Natural killer cell (primary cell): Measurements from ENCODE around the gene CHST11. TPM values are rescaled to one million over a fixed set of nuclear protein-coding genes. Genes with fewer than 3 reads are reported as not detected.

Experiments
- ATAC-seq, 3 donors: fragments of 150-1000 bp in 2 of 3; fragments of 200-7000 bp in 1 of 3; cut with Tn5 transposase; 1 replicate in 1 of 3; 2 replicates in 2 of 3; pipeline ENCODE4 v1.10.0; 2021; ENCODE audit warnings: mild to moderate bottlenecking in 2 of 3, moderate library complexity in 2 of 3
- DNase-seq, 2 donors: peaks; one replicate each; pipeline versions ENCODE4 v3.0.0 to v3.0.0-alpha.2; 2013 to 2021; ENCODE audit warnings: mixed read lengths in 1 of 2
- H3K27ac ChIP-seq: one replicate; pipeline ENCODE4 v1.5.1; 2013; ENCODE audit warnings: mild to moderate bottlenecking, low read length
- H3K27me3 ChIP-seq: one replicate; pipeline ENCODE4 v1.6.1; 2013; ENCODE audit warnings: low read length; ENCODE audit not compliant: control insufficient read depth, insufficient read depth
- H3K36me3 ChIP-seq: one replicate; pipeline ENCODE4 v1.6.1; 2013; ENCODE audit warnings: low read length; ENCODE audit not compliant: control insufficient read depth, insufficient read depth
- H3K4me1 ChIP-seq: one replicate; pipeline ENCODE4 v1.6.1; 2013; ENCODE audit warnings: low read length; ENCODE audit not compliant: control insufficient read depth, insufficient read depth
- H3K4me3 ChIP-seq: one replicate; pipeline ENCODE4 v1.5.1; 2013; ENCODE audit warnings: low read length
- H3K9me3 ChIP-seq: one replicate; pipeline ENCODE4 v1.6.1; 2013; ENCODE audit warnings: low read length; ENCODE audit not compliant: control insufficient read depth, insufficient read depth
- H3K27ac Mint-ChIP-seq, 2 donors: one replicate each; pipeline ENCODE4 v1.8.0; 2022; ENCODE audit warnings: mild to moderate bottlenecking in 2 of 2, mixed read lengths in 2 of 2, moderate library complexity in 1 of 2
- H3K27me3 Mint-ChIP-seq, 2 donors: one replicate each; pipeline ENCODE4 v1.8.0; 2022; ENCODE audit warnings: low read depth in 2 of 2, mixed read lengths in 2 of 2
- H3K36me3 Mint-ChIP-seq: one replicate; pipeline ENCODE4 v1.8.0; 2022; ENCODE audit warnings: mixed read lengths
- H3K4me1 Mint-ChIP-seq, 2 donors: one replicate each; pipeline ENCODE4 v1.8.0; 2022; ENCODE audit warnings: mixed read lengths in 2 of 2
- H3K4me3 Mint-ChIP-seq: one replicate; pipeline ENCODE4 v1.8.0; 2022; ENCODE audit warnings: mild to moderate bottlenecking, moderate library complexity, mixed read lengths
- H3K9me3 Mint-ChIP-seq, 2 donors: one replicate each; pipeline ENCODE4 v1.8.0; 2022; ENCODE audit warnings: mixed read lengths in 2 of 2
- CTCF ChIP-seq: fragments of 200-600 bp; IDR thresholded peaks from one replicate; pipeline ENCODE4 v1.8.0; 2022; ENCODE audit warnings: antibody characterized with exemption
- WGBS: methylation state at CpG from one replicate; pipeline ENCODE4 v1.1.7; 2013; ENCODE audit warnings: missing lambda C conversion rate; ENCODE audit not compliant: insufficient coverage; 5-methylcytosine and 5-hydroxymethylcytosine counted together
- intact Hi-C: fragments of 100-400 bp; cut with micrococcal nuclease; formaldehyde crosslinking; loops from one replicate; pipeline ENCODE4 v1.14.2; 2022
- total RNA-seq, 4 donors: library from RNA; stranded (reverse); fragments of 120-200 nt in 1 of 4; gene quantifications; one replicate each; pipeline versions ENCODE4 v1.2.3 to v1.2.4, GENCODE V29; 2013 to 2022

CHST11 gene
- total RNA-seq, 3 donors from 2014 or later (not counting 1 experiment from before 2014, with no cell fraction given), result 85.3 to 118 (median 96.1) TPM

- no peak for DNase-seq
- 83% methylated on average over 3 of the region's 3 CpGs for WGBS
- H3K9me3 ChIP-seq, result no peaks in the 10 kb centered on the region
- no peaks in the 10 kb centered on the region for H3K4me1 Mint-ChIP-seq
- H3K36me3 Mint-ChIP-seq, result no peaks in the 10 kb centered on the region
- no peak overlapping the region for H3K27ac Mint-ChIP-seq
- intact Hi-C loops, result no loop called here
- no peaks in the 10 kb centered on the region for H3K36me3 ChIP-seq
- no peak overlapping the region for H3K4me3 ChIP-seq
- H3K27me3 Mint-ChIP-seq, result peaks cover 0 to 5% of the 10 kb centered on the region in 2 donors
- H3K27me3 ChIP-seq, result no peaks in the 10 kb centered on the region
- H3K4me1 ChIP-seq, result no peaks in the 10 kb centered on the region
- H3K9me3 Mint-ChIP-seq, result no peaks in the 10 kb centered on the region
- ATAC-seq, result no peak
- no peak overlapping the region for H3K27ac ChIP-seq
- no peak for TF ChIP-seq CTCF
- no peak overlapping the region for H3K4me3 Mint-ChIP-seq
Observed at GRCh38 chr12:104809251-104809650, 352.5 kb downstream of the CHST11 start.

- DNase-seq (no peak), ATAC-seq (no peak)
- Mint-ChIP-seq H3K9me3 (no peaks in the 10 kb centered on the region), H3K27me3 (peaks cover 0 to 5% of the 10 kb centered on the region in 2 donors), H3K4me3 (no peak overlapping the region), H3K27ac (no peak overlapping the region), H3K36me3 (no peaks in the 10 kb centered on the region), H3K4me1 (no peaks in the 10 kb centered on the region)
- no peaks in the 10 kb centered on the region for H3K4me1 ChIP-seq
- H3K4me3 ChIP-seq, result no peak overlapping the region
- no peaks in the 10 kb centered on the region for H3K9me3 ChIP-seq
- 72% methylated on average over 4 of the region's 4 CpGs for WGBS
- TF ChIP-seq CTCF, result no peak
- H3K27ac ChIP-seq, result no peak overlapping the region
- no peaks in the 10 kb centered on the region for H3K27me3 ChIP-seq
- no peaks in the 10 kb centered on the region for H3K36me3 ChIP-seq
- intact Hi-C loops, result no loop called here
Observed at GRCh38 chr12:104809706-104810385, 353.1 kb downstream of the CHST11 start.

Other genes starting within 250 kb of the CHST11 start
- gene TXNRD1, start 241.2 kb upstream of the CHST11 start, total RNA-seq, result 10 to 100 TPM; 46.9 to 59.7 (median 47.3) TPM
- 10 to 100 TPM; 10.4 to 13.0 (median 12.7) TPM for gene EID3, start 153.2 kb upstream of the CHST11 start, total RNA-seq